ENCODE results near the gene PTGES.

PTGES gene

DNA sequence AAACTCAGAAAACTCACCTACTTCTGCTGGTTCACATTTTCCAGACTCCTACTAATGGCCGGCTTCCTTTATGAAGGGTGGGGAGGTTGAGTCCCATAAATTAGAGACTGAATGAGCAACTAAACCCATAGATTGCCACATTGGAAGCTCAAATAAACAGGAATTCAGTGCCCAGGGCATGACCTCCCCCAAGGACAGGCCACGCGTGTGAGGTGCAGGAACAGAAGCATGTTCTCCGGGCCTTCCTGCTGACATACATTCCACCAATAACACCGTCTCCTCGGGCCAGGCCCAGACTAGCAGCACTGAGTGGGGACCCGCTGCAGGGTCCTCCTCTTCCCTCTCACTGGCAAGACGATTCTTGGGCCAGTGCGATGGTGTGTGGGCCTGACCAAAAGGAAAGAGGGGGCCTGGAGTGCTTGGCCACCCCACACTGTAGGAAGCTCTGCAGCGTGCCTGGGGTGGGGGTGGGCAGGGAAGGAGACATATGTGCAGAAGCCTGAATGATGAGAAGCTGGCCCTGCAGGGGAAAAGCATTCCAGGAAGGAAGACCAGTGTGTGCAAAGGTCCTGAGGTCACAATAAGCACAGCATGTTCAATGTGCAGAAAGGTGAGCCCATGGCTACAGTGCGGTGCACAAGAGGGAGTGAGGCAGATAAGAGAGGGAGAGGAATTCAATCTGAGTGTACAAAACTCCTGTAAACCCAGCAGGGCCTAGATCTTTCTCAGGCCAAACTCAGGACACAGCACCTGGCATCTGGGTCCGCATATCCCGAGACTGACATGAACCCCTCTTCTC is 12.0 kb downstream of the PTGES start:
- no peak for DNase-seq

DNA sequence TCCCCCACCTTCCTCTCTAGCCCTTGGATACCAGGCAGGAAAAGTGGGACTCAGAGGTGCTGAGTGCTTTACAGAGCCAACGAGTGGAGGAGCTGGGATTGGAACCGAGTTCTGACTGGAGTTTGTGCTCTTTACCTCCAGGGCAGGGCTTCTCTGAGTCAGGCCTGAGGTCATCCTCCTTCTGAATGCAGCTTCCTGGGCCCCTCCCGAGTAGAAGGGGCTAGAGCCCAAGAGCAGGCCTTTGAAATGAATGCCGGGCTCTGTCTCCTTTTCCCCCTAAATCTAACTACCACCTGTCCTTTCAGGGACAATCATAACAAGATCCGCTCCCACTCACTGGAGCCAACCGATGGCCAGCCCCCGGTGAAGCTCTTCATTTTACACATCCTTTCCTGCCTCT is 12.7 kb downstream of the PTGES start:
- no peak for DNase-seq

DNA sequence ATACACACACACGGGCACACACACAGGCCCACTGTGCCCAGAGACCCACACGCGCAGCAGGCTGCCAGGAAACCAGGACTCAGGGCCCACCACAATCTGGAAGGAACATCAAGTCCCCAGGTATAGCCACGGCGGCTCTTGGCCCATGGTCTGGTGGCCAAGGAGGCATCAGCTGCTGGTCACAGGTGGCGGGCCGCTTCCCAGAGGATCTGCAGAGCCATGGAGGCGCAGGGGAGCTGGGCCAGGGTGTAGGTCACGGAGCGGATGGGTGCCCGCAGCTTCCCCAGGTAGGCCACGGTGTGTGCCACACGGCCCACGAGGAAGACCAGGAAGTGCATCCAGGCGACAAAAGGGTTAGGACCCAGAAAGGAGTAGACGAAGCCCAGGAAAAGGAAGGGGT is 13.4 kb downstream of the PTGES start:
- no peak for DNase-seq

DNA sequence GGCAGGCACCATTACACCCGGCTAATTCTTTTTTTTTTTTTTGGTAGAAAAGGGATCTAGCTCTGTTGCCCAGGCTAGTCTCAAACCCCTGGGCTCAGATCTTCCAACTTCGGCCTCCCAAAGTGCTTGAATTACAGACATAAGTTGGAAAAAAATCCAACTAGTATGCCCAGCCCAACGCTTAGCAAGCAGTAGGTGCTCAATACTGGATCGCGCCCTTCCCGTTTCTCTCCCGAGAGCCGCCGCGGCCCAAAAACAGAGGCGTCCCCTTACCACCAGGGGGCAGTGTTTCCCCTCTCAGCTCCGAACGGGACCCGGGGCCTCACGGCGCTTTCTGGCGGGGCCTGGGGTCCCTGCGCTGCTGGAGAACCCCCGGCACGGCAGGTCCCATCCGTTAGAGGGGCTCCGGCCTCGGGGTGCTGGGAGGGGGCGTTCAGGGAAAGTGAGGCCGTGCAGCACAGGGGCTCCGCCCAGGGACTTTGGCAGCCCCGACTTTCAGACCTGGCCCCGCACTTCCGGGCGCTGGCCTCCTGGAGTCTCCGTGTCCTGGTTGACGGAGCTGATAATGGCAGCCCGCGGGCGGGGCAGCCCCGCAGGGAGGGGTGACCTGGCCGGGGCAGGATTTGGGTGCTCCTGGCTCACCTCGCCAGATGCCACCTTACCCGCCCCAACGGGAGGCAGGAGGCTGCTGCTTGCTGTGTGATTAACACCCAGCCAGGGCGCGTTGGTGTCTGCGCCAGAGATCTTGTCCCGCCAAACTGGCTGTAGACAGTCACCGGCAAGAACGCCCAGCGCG is 15.2 kb downstream of the PTGES start:
- DNase-seq: peak; percentile 93

DNA sequence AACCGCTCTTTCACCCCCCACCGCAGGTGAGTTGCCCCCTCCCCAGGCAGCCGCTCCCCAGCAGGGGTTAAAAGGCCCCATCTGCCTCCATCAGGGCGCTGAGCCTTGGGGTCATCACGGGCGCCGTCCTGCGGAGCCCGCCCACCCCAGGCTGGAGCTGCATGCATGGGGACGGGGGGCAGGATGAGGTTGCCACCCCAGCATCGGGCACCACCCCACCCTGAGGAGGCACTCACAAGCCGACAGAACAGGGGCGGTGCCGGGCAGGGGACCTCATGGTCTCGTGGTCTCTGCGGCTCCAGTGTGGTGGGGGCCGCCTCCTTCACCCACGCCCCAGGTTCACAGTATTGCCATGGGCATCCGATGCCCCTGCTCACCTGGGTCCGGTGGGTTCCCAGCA is 16.5 kb downstream of the PTGES start:
- no peak for DNase-seq

DNA sequence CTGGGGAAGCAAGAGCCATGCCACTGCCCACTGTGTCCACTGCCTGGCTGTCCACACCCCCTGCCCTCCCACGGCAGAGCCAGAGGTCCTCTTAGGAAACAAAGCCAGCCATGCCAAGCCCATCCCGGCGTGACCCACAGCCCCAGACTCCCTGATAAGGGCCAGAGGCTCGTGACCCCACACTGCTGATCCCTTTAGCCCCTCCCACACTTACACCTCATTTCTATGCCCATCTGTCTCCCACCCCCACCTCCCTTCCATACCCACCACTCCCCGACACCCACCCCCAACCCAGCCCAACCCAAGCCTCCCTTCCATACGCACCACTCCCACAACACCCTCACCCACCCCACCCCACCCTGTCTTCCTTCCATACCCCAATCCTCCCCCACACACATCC is 17.3 kb downstream of the PTGES start:
- DNase-seq: no peak

DNA sequence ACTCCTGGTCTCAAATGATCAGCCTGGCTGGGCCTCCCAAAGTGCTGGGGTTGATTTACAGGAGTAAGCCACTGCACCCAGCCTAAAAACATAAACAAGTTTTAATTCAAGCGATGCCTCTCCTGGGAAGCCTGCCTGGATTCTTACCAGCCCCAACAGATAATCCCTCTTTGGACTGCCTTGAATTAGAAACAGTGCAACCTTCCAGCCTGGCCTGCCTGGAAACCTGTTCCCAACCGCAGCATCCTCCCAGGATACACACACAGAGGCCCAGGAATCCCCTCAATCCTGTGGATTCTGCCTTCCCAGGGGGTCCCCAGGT is 19.2 kb downstream of the PTGES start:
- no peak for DNase-seq

DNA sequence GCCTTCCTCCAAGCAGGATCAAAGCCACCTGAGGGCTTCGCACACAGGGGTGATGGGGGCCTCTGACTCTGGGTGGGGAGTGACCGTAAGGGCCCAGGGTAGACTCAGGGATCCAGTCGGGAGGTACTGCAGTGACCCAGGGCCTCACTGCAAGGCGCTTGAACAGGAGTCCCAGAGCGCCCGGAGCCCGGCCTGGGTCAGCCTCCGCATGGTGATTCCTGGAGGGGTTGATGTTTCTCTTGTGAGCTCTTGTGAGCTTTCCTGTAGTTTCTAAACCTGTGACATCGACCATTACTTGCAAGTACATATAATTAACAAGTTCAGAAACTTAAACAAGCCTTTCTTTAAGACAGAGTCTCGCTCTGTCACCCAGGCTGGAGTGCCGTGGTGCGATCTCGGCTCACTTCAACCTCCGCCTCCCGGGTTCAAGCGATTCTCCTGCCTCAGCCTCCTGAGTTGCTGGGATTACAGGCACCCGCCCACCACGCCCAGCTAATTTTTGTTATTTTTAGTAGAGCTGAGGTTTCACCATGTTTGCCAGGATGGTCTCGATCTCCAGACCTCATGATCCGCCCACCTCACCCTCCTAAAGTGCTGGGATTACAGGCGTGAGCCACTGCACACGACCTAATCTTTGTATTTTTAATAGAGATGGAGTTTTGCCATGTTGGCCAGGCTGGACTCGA is 19.8 kb downstream of the PTGES start:
- no peak for DNase-seq

DNA sequence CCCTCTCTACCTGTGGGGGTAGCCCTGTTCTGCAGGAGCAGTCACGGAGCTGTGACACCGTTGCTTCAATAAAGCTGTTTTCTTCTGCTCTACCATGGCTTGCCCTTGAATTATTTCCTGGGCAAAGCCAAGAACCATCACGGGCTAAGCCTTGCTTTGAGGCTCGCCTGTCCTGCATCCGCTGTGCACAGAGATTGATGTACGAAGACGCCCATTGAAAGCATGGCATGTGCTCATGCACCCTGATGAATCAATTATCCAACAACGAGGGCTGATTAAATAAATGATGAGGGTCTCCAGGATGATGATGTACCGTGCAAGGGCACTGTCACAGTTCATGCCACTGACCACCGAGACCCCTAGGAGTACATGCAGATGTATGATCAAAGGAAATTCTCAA is 20.7 kb downstream of the PTGES start:
- DNase-seq: no peak

DNA sequence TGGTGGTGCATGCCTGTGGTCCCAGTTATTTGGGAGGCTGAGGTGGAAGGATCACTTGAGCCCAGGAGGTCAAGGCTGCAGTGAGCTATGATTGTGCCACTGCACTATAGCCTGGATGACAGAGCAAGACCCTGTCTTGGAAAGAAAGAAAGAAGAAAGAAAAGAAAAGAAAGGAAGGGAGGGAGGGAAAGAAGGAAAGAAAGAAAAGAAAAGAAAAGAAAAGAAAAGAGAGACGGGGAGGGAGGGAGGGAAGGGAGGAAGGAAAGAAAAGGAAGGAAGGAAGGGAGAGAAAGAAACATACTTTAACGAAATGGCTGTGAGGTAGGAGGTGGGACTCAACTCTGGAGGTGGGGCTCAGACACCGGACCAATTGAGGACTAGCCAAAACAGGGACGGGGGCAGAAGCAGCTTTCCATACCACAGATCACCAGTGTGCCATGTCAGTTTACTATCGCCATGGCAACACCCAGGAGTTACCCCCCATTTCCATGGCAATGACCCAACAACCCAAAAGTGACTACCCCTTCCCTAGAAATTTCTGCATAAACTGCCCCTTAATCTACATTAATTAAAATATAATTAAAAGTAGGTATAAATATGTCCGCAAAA is 21.3 kb downstream of the PTGES start:
- no peak for DNase-seq

DNA sequence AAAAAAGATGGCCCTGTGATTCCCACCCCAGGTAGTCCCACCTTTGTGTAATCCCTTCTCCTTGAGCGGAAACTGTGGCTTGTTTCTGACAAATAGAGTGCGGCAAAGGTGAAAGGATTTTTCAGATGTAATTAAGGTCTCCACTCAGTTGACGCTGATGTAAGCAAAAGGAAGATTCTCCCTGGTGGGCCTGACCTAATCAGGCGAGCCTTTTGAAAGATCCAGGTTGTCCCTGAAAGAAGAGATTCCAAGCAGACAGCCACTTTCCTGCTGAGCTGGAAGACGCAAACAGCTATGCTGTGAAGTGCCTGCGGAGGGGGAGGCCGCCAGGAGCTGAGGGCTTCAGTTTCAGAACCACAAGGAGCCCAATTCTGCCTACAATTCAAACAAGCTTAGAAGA is 24.1 kb downstream of the PTGES start:
- no peak for DNase-seq

DNA sequence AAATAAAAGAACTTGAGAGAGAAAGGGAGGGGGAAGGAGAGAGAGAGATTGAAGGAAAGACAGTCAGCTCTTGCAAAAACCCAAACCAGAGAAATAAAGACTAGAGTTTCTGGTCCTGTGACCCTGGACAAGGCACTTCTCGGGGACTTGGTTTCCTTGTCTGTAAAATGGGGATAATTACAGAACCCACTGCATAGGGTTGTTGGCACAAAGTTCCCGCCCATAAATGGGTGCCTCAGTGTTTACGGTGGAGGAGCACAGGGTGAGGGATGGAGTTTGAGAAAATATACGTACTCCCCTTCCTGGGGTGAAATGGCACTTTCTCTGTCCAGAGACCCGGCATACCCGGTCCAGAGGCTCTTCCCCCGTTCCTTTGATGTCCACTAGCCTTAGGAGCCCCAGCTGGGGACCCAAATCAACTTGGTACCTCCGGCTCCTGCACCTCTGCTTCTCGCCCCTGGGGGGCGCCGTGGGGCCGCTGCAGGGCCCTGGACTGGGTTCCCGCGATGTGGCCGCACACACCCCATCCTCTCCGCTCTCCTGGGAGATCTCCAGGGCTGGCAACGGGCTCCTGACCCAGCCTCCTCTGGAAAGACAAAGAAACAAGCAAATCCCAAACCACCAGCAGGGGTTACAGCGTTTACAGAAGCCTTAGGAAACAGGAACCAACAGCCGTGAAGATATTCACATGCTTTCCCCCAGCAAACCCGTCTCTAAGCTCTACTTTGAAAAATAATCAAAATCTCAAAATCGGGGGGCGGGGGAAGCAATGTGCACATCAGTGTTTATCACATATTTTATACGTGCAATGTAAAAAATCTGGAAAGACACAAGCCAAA is 26.3 kb downstream of the PTGES start:
- peak; percentile 97 for DNase-seq

DNA sequence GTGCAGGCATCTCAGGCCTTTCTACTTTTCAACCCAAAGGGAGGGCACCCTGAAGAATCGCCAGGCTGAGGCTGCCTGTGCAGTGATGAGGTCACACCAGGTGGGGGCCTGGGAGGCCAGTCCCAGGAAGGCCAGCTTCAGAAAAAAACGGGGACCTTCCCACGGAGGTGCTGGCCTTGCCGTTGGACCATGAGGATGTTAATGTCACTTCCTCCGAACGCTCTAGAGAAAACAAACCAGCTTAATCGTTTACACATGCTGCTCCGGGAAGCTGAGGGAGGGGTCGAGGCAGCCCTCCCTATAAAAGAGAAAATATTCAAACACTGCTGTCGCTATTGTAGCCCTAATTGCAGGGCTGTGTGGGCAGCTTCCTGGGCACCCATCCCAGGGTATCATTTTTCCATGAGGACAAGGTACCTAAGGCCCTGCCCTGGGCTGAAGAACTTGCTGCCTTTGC is 27.0 kb downstream of the PTGES start:
- DNase-seq: no peak

DNA sequence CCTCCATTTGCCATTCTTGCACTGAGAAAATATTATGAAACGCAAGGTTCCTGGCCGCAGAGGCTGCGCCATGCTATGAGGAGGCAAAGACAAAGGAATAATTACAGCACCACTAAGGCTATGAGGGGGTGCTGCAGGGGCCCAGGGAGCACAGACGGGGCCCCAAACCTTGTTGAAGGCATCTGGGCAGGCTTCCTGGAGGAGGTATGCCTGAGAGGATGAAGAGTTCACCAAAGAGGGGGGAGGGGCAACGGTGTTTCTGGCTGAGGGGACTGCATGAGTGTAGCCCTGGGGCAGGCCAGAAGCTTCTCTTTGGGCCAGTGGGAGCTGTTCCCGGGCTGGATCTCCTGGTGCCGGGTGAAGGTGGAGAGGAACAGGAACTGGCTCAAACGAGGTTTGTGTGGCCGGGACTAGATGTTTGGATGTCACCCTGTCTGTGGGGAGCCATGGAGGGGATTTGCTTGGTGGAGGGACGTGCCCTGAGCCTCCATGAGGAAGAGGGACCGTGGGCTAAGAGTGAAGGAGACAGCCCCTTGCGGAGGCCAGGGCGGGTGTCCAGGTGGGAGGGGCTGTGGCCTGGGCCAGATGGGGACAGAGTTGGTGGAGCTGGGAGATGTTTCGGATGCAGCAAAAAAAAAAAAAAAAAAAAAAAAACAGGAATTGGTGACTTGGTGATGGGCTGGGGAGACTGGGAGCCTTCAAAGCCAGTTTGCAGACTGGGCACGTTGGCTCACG is 28.2 kb downstream of the PTGES start:
- DNase-seq: no peak

DNA sequence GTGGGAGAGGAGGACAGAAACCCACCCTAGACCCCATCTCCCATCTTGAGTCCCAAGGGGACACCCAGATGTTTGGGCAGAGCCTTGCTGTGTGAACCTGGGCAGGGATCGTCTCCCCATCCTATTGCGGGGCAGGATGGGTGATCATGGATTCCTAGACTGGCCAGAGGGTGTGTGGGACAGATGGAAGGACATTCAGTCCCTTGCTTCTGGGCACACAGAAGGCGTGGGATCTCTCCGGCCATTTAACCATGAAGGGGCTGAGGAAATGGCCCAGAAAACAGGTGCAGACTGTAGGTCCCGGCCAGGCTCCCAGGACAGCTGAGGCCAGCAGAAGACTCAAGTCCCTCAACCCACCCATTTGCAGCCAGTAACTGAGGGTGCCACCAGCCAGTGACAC is 29.9 kb downstream of the PTGES start:
- DNase-seq: no peak

DNA sequence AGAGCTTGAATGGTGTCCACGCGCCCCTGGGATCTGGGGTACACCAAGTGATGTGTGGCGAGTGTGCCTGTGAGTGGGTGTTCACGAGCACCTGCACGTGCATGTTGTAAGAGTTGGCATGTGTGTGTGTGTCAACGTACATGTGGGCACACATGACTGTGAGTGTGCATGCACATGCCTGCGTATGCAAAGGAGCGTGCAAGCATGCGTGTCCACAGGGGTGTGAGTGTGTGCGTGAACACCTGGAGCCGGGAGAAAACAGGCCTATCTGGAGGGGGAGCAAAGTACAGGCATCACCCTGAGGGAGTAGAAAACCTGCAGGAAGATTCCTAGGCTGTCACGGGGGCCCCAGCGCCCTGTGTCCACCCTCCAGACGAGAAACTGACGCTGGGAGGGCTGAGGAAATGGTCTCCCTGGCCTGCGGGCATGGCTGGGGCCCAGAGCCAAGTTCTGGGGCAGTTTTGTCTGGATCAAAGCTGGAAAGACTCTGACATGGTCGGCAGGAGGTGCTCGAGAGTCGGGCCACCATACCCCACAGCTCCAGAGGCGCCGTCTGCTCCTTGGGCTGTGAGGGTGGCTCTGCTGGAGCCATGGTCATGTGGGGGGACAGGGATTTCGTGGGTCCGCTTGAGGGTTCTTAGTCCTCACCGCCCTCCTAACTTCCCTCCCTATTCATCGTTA is 31.8 kb downstream of the PTGES start:
- DNase-seq: no peak

DNA sequence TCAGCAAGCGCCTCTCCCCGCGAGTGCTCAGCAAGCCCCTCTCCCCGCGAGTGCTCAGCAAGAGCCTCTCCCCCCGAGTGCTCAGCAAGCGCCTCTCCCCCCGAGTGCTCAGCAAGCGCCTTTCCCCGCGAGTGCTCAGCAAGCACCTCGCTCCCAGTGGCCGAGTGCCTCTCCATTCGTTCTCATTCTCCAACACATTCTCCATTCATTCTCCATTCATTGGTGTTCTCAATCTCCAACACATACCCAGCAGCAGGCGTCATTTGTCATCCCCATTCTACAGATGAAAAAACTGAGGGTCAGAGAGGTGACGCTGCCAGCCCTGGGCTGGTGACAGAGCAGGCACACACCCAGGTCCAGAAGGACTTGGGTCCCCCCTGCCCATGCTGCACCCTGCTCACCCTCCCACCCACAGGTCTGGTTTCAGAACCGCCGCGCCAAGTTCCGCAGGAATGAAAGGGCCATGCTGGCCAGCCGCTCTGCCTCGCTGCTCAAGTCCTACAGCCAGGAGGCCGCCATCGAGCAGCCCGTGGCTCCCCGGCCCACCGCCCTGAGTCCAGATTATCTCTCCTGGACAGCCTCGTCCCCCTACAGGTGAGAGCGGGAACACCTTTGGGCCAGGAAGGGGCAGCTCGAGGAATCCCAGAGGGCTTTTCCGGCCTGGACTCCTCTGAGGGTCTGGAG is 32.5 kb downstream of the PTGES start:
- no peak for DNase-seq

DNA sequence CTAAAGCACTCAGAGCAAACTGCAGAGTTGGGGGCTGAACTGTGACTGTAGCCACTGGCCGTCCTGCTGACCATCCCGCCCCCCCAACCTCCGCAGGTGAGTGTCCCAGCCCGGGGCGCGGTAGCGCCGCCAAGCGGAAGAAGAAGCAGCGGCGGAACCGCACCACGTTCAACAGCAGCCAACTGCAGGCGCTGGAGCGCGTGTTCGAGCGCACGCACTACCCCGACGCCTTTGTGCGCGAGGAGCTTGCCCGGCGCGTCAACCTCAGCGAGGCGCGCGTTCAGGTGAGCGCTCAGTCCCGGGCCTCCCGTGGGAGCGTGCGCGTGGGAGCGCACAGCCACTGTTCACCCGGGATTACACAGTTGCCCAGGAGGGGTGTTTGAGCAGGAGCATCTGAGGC is 33.7 kb downstream of the PTGES start:
- DNase-seq: no peak

DNA sequence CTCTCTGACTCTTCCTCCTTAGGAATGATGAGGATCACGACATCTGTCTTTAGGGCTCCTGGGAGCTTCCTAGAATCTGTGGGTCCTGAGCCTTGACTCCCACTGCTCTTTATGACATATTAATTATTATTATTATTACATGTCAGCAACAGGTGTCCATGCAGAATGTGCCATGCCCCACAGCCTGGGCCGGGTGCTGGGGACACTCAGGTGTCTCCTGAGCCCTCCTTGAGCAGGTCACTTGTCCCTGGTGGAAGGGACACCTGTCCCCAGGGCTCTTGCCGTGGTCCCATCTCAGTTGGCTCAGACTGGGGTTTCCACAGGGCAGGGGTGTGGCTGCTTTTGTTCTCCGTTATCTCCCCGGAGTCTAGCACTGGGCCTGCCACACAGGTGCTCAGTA is 34.2 kb downstream of the PTGES start:
- DNase-seq: no peak

DNA sequence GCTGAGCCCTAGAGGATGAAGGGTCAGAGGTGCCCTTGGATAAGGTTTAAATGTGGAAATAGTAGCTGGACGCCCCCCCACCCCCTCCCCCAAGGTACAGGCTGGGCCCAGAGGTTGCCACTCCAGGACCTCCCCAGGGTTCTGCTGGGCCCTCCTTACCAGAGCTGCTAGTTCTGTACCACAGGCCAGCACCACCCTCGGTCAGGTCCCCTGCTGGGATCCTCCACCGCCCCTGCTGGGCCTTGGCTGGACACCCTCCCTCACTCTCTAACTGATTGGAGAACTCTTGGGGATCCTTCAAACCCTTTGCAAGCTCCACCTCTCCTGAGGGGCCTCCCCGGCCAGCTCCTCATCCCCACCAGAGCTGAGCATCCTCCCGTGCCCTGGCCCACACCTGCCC is 34.9 kb downstream of the PTGES start:
- no peak for DNase-seq

DNA sequence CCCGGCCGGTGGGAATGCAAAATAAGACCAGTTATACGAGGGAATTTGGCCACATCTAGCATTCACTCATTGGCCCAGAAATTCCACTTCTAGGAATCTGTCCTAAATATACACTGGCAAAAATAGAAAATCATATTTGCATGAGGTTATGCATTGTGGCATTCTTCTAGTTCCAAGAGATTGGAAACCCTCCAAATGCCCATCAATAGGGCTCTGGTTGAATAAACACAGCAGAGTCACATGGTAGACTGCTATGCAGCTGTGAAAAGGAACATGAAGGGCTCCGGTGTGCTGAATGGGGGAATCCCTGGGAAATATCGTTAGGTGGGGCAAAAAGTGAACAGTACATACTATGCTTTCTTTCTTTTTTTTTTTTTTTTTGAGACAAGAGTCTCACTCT is 36.8 kb downstream of the PTGES start:
- no peak for DNase-seq
